T-helper 17 cell (primary cell): ENCODE data around the gene NXF2B. TPM values are rescaled to one million over a fixed set of nuclear protein-coding genes. Genes with fewer than 3 reads are reported as not detected.
"Not testable (repeated sequence)": the region's sequence is repeated elsewhere in the genome, so short reads cannot be mapped to it uniquely, and the experiment has no call there.

Experiments
- ATAC-seq: fragments of 150-1000 bp; cut with Tn5 transposase; 2 replicates; pipeline ENCODE4 v1.10.0; 2021; ENCODE audit warnings: mild to moderate bottlenecking, moderate library complexity
- DNase-seq, 3 donors: peaks; one replicate each; pipeline versions ENCODE4 v3.0.0 to v3.0.0-alpha.2; 2020 to 2021
- H3K9me3 ChIP-seq: one replicate; pipeline ENCODE4 v1.7.0; 2013; ENCODE audit warnings: low read length, mild to moderate bottlenecking; ENCODE audit not compliant: control insufficient read depth, poor library complexity, severe bottlenecking
- H3K27ac Mint-ChIP-seq: one replicate; pipeline ENCODE4 v1.8.0; 2022; ENCODE audit warnings: mild to moderate bottlenecking, moderate library complexity, mixed read lengths
- H3K27me3 Mint-ChIP-seq: one replicate; pipeline ENCODE4 v1.8.0; 2022; ENCODE audit warnings: mixed read lengths
- H3K36me3 Mint-ChIP-seq: one replicate; pipeline ENCODE4 v1.8.0; 2022; ENCODE audit warnings: low read depth, mixed read lengths
- H3K4me1 Mint-ChIP-seq: one replicate; pipeline ENCODE4 v1.8.0; 2022; ENCODE audit warnings: mild to moderate bottlenecking, mixed read lengths
- H3K4me3 Mint-ChIP-seq: one replicate; pipeline ENCODE4 v1.8.0; 2022; ENCODE audit warnings: mild to moderate bottlenecking, moderate library complexity, mixed read lengths
- total RNA-seq, 4 donors: library from RNA in 2 of 4; stranded (reverse) in 2 of 4; gene quantifications; one replicate each; pipeline ENCODE4 v1.2.3 and lab custom pipeline; 2022 to 2026

Gene NXF2B
- total RNA-seq: not detected
- total RNA-seq (lab: John Stamatoyannopoulos, UW): 0 reads per million in 2 donors

- not testable (repeated sequence) for DNase-seq, H3K27me3 Mint-ChIP-seq, H3K4me1 Mint-ChIP-seq, ATAC-seq, H3K36me3 Mint-ChIP-seq, H3K9me3 ChIP-seq, H3K27ac Mint-ChIP-seq, H3K4me3 Mint-ChIP-seq
These were observed at the start of gene NXF2B for GRCh38 chrX:102439908-102440307. TSS of gene NXF2B (minus strand) at chrX:102440008. CDS start at chrX:102380036, 59,972 bp downstream.

- not testable (repeated sequence) for H3K9me3 ChIP-seq, H3K4me1 Mint-ChIP-seq, H3K27ac Mint-ChIP-seq, H3K27me3 Mint-ChIP-seq, ATAC-seq, H3K36me3 Mint-ChIP-seq, DNase-seq, H3K4me3 Mint-ChIP-seq
These were observed 39.0 kb upstream of the NXF2B start for GRCh38 chrX:102478765-102479164.

- DNase-seq, H3K9me3 ChIP-seq, H3K36me3 Mint-ChIP-seq, ATAC-seq, H3K27ac Mint-ChIP-seq, H3K4me1 Mint-ChIP-seq, H3K27me3 Mint-ChIP-seq, H3K4me3 Mint-ChIP-seq: not testable (repeated sequence)
These were observed 32.0 kb upstream of the NXF2B start, which contains the start of gene TCP11X2 for GRCh38 chrX:102471762-102472220. TSS of gene TCP11X2 (minus strand) at chrX:102471812.

- not testable (repeated sequence) for H3K27me3 Mint-ChIP-seq, ATAC-seq, H3K9me3 ChIP-seq, H3K27ac Mint-ChIP-seq, H3K36me3 Mint-ChIP-seq, H3K4me3 Mint-ChIP-seq, H3K4me1 Mint-ChIP-seq, DNase-seq
These were observed 30.4 kb upstream of the NXF2B start for GRCh38 chrX:102470215-102470614.

- not testable (repeated sequence) for DNase-seq, H3K4me3 Mint-ChIP-seq, ATAC-seq, H3K4me1 Mint-ChIP-seq, H3K9me3 ChIP-seq, H3K27me3 Mint-ChIP-seq, H3K27ac Mint-ChIP-seq, H3K36me3 Mint-ChIP-seq
These were observed 18.8 kb upstream of the NXF2B start for GRCh38 chrX:102458615-102459014.

- H3K9me3 ChIP-seq, ATAC-seq, H3K4me1 Mint-ChIP-seq, H3K27me3 Mint-ChIP-seq, H3K4me3 Mint-ChIP-seq, H3K27ac Mint-ChIP-seq, H3K36me3 Mint-ChIP-seq, DNase-seq: not testable (repeated sequence)
These were observed 25.3 kb downstream of the NXF2B start for GRCh38 chrX:102414493-102414892.

- peak; percentile 31 to 54 (median 32) for DNase-seq
- H3K9me3 ChIP-seq: no peaks in the 10 kb centered on the region
- Mint-ChIP-seq H3K36me3 (no peaks in the 10 kb centered on the region), H3K27ac (no peak overlapping the region), H3K27me3 (peaks cover 4% of the 10 kb centered on the region), H3K4me1 (no peaks in the 10 kb centered on the region), H3K4me3 (no peak overlapping the region)
- ATAC-seq: peak; percentile 37
These were observed 93.9 kb downstream of the NXF2B start for GRCh38 chrX:102345916-102346315.

- DNase-seq (no peak), ATAC-seq (no peak)
- H3K27me3 Mint-ChIP-seq: peaks cover 4% of the 10 kb centered on the region
- H3K27ac Mint-ChIP-seq: no peak overlapping the region
- no peak overlapping the region for H3K4me3 Mint-ChIP-seq
- no peaks in the 10 kb centered on the region for H3K4me1 Mint-ChIP-seq
- no peaks in the 10 kb centered on the region for H3K9me3 ChIP-seq
- H3K36me3 Mint-ChIP-seq: no peaks in the 10 kb centered on the region
These were observed 97.9 kb downstream of the NXF2B start for GRCh38 chrX:102341867-102342266.

GRCh38 chrX:102339312-102340298 lies 100.2 kb downstream of the NXF2B start:
- H3K4me1 Mint-ChIP-seq: no peaks in the 10 kb centered on the region
- H3K36me3 Mint-ChIP-seq: no peaks in the 10 kb centered on the region
- H3K4me3 Mint-ChIP-seq: no peak overlapping the region

GRCh38 chrX:102338162-102338561 lies 101.6 kb downstream of the NXF2B start:
- Mint-ChIP-seq H3K36me3 (no peaks in the 10 kb centered on the region), H3K4me3 (no peak overlapping the region), H3K4me1 (no peaks in the 10 kb centered on the region), H3K27ac (no peak overlapping the region), H3K27me3 (no peaks in the 10 kb centered on the region)
- ATAC-seq: no peak
- no peaks in the 10 kb centered on the region for H3K9me3 ChIP-seq
- DNase-seq: no peak

More at GRCh38 chrX:102339312-102340298, 100.2 kb downstream of the NXF2B start:
- ATAC-seq (peak; percentile 45), DNase-seq (no peak)
- H3K9me3 ChIP-seq: no peaks in the 10 kb centered on the region
- H3K27ac Mint-ChIP-seq: no peak overlapping the region
- no peaks in the 10 kb centered on the region for H3K27me3 Mint-ChIP-seq

Other genes starting within 250 kb of the NXF2B start
- gene TCP11X1, start 224.7 kb downstream of the NXF2B start, total RNA-seq: not detected
- gene NXF2, start 192.8 kb downstream of the NXF2B start, total RNA-seq: not detected
- under 1 TPM in 1 of 2 donors, not detected in 1; 0.40 TPM for gene TCP11X2, start 31.8 kb upstream of the NXF2B start, total RNA-seq
- not detected for gene TMSB15A, start 76.7 kb upstream of the NXF2B start, total RNA-seq
- 10 to 100 TPM in 1 of 2 donors, 1 to 10 TPM in 1; 9.3 to 12.6 TPM for gene ARMCX5, start 159.5 kb upstream of the NXF2B start, total RNA-seq
- gene GPRASP1, start 211.5 kb upstream of the NXF2B start, total RNA-seq: 10 to 100 TPM; 26.8 to 38.9 TPM